Measurements from ENCODE around the gene HDGF.

HDGF gene

DNA sequence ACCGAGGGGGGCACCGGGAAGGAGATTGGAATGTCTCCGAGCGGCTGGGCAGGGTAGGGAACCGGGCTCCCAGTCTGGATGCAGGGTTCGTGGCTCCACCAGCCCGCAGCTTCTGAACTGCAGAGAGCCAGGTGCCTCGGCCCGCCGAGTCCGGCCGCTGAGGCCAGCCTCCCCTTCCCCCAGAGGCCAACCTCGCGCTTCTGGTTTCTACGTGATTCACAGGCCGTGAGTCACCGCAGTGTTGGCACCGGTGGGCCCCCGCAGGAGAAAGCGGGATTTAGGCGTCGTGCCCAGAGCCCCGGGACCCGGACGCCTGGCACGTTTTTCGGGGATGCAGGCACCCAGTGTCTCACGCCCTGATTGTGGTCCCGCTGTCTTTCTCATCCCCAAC is 46.5 kb downstream of the HDGF start:
- TF ChIP-seq, protein P1, sequence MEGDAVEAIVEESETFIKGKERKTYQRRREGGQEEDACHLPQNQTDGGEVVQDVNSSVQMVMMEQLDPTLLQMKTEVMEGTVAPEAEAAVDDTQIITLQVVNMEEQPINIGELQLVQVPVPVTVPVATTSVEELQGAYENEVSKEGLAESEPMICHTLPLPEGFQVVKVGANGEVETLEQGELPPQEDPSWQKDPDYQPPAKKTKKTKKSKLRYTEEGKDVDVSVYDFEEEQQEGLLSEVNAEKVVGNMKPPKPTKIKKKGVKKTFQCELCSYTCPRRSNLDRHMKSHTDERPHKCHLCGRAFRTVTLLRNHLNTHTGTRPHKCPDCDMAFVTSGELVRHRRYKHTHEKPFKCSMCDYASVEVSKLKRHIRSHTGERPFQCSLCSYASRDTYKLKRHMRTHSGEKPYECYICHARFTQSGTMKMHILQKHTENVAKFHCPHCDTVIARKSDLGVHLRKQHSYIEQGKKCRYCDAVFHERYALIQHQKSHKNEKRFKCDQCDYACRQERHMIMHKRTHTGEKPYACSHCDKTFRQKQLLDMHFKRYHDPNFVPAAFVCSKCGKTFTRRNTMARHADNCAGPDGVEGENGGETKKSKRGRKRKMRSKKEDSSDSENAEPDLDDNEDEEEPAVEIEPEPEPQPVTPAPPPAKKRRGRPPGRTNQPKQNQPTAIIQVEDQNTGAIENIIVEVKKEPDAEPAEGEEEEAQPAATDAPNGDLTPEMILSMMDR (IDR thresholded peaks at IDR 0.05; ENCODE audit: low read depth, low read length, missing control alignments), result no peak
- DNase-seq (ENCODE audit: low read depth), result no peak
- H3K4me3 ChIP-seq (ENCODE audit: low read depth, low read length), result no peak overlapping the region

DNA sequence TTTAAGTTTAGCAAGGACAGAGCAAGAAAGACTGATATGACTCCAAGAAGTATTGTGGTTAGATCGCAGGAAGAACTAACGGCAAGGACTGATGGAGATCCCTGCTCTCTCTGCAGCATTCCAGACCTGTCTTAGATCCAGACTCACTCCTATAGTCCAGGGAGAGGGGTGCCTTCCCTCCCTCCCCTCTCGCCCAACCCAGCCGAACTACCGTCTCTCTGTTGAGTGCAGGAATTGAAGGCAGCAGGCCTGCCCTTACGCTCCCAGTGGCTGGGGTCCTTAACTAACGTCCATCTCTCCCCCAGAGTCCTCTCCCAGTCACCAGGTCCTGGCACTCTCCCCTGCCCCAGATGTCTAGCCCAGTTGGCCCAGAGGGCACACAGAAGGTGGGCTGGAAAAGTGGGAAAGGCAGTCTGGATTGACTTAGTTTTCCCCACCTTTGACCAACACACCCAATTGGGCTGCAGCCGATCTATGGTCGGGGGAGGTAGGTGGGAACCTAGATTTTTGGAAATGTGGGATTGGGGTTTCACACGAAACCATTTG is 47.2 kb downstream of the HDGF start:
- DNase-seq (ENCODE audit: low read depth), result no peak
- TF ChIP-seq, protein P1 (IDR thresholded peaks at IDR 0.05; ENCODE audit: low read depth, low read length, missing control alignments), result no peak
- H3K4me3 ChIP-seq (ENCODE audit: low read depth, low read length), result no peak overlapping the region

DNA sequence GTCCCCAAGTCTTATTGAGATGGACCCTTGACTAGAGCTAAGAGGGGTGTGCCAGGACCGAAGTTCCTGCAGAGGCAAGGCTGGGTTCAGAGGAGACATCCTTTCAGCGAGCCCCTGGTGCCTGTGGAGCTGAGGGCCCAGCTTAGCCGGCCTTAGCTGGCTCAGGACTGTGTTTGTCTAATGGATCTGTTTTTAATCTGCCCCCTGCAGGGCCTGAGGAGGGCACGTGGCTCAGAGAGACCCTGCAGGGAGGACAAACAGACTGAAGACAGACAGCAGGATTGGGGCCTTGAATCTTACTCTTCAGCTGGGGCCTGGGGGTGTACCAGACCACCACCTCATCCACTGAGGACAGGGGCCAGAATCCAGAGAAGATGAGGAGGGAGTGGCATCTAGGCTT is 47.7 kb downstream of the HDGF start:
- no peak for DNase-seq (ENCODE audit: low read depth)
- H3K4me3 ChIP-seq (ENCODE audit: low read depth, low read length), result no peak overlapping the region

DNA sequence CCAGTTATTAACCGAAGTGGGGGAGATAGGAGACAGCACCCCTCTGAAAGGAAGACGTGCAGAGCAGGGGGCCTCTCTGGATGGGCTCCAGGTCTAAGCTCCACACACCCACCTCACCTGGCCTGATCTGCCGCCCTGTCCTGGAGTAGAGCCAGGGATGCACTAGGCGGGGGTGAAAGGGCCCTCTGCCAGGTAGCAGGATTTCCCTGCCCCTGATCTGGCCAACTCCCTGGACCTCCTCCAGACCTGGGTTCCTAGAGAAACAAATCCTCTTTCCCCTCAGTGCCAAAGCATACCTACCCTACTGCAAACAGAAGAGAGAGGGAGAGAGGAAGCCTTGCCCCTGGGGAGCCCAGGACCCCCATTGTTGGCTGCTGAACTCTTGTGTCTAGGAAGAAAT is 48.1 kb downstream of the HDGF start:
- no peak for DNase-seq (ENCODE audit: low read depth)
- TF ChIP-seq, protein P1 (IDR thresholded peaks at IDR 0.05; ENCODE audit: low read depth, low read length, missing control alignments), result no peak
- H3K4me3 ChIP-seq (ENCODE audit: low read depth, low read length), result no peak overlapping the region

More for the DNA sequence above, 47.7 kb downstream of the HDGF start:
- TF ChIP-seq, protein P1 (IDR thresholded peaks at IDR 0.05; ENCODE audit: low read depth, low read length, missing control alignments), result no peak

DNA sequence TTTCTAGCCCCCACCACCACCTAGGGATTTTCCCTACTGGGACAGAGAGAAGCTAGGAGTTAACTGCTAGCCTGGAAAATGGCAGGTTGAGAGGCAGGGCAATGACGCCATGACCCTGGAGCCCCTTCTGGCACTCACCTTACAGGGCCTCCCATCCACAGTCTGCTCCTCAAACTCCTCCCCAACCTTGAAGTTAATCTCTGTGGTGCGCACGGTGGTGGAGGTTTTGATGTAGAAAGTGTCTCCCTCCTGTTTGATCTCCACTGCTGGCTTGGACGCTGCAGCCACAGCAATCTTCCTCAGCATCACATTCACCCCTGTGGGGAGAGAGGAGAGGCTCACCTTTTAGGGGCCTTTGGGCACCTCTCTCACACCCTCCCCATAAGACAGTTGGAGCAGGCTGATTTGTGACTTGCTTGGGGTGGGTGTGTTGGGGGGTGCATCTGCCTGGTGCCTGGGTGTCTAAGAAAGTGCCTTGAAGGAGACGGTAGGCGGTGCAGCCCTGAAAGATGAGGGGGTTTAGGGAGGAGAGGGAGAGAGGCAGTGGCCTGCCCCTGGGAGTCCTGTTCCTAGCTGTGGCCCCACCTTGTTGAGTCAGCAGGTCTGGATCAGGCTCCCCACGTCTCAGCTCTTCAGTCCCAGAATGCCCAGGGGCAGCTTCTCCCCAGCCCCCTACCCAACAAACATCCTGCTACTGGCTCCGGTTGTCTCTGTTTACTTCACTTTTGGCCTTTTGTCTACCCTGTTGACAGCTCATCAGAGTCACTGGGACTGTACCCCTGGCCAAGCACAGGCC is 50.5 kb downstream of the HDGF start:
- no peak for DNase-seq (ENCODE audit: low read depth)
- no peak overlapping the region for H3K4me3 ChIP-seq (ENCODE audit: low read depth, low read length)
- TF ChIP-seq, protein P1 (IDR thresholded peaks at IDR 0.05; ENCODE audit: low read depth, low read length, missing control alignments), result no peak

DNA sequence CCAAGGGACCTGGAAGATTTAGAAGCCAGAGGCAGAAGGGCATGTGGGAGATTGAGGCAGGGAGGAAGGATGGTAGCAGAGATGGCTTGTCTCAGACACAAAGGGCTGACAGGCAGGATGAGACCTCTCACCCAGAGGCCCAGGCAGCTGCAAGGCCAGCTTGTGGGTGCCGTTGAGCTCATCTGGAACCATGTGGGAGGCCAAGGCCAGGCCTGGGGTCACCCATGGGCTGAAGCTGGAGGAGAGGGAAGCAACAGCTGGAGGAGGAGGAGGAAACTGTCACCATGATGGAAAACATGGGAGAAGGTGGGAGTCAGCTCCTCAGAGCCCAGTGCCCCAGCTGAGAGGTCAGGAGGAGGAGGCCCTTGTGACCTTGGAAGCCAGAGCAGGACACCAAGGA is 52.5 kb downstream of the HDGF start:
- TF ChIP-seq, protein P1 (IDR thresholded peaks at IDR 0.05; ENCODE audit: low read depth, low read length, missing control alignments), result no peak
- no peak overlapping the region for H3K4me3 ChIP-seq (ENCODE audit: low read depth, low read length)
- DNase-seq (ENCODE audit: low read depth), result no peak

DNA sequence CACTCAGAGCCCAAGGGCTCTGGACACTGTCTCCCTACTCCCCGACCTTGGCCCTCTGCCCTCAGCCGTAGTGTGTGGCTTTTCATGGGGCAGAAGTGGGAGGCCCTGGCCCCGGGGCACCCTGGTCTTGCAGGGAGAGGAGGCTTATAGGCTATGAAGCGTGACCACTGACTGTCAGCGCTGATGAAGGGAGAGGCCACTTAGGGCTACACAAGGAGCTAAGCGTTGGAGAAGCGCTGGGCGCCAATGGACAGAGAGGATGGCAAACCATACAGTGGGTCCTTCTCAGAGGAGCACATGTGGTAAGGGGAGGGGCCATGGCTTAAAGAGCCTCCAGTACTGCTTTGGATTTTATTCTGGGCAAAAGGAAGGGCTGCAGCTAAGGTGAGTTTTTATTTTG is 54.0 kb downstream of the HDGF start:
- no peak overlapping the region for H3K4me3 ChIP-seq (ENCODE audit: low read depth, low read length)
- TF ChIP-seq, protein P1 (IDR thresholded peaks at IDR 0.05; ENCODE audit: low read depth, low read length, missing control alignments), result no peak
- no peak for DNase-seq (ENCODE audit: low read depth)
